GM12878 (cell line): Measurements from ENCODE around the gene PRKN. TPM values are rescaled to one million over a fixed set of nuclear protein-coding genes. Genes with fewer than 3 reads are reported as not detected.

Experiments used
- ATAC-seq: fragments of 200-7000 bp; cut with Tn5 transposase; 3 replicates; pipeline ENCODE4 v1.9.1; 2020; ENCODE audit warnings: mild to moderate bottlenecking, moderate library complexity
- BruUV-seq: library from RNA; stranded (reverse); fragments of 400-500 nt; replicated peaks from 2 replicates; lab custom pipeline; 2021; lab: Mats Ljungman, UMichigan
- CTCF ChIA-PET: fragments of 300-600 bp; sonication (Branson Sonifier 250); formaldehyde crosslinking; extraction: SDS; loops from one replicate; lab custom pipeline; 2021; ENCODE audit warnings: inconsistent platforms; lab: Yijun Ruan, JAX
- POLR2A ChIA-PET: fragments of 350-600 bp; formaldehyde crosslinking; extraction: SDS; loops from one replicate; lab custom pipeline; 2021; ENCODE audit warnings: inconsistent platforms; lab: Charles Lee
- RAD21 ChIA-PET: fragments of 300-600 bp; sonication (Branson Sonifier 250); formaldehyde crosslinking; loops from one replicate; lab custom pipeline; 2023; ENCODE audit warnings: antibody characterized with exemption; ENCODE audit not compliant: unreplicated experiment; lab: Charles Lee
- SMC1A ChIA-PET: fragments of 300-600 bp; sonication (Branson Sonifier 250); formaldehyde crosslinking; loops from one replicate; lab custom pipeline; 2023; ENCODE audit not compliant: unreplicated experiment, uncharacterized antibody; lab: Charles Lee
- DNase-seq: peaks from one replicate; pipeline ENCODE4 v3.0.0-alpha.2; 2011; ENCODE audit warnings: low read depth, low spot score
- FAIRE-seq: peaks from 3 replicates; lab custom pipeline; 2011; peaks lifted over from hg19 to GRCh38; lab: Jason Lieb, UNC
- H2AFZ ChIP-seq: 2 replicates; pipeline ENCODE4 v1.6.0; 2011; ENCODE audit warnings: low read depth, low read length, control low read depth; ENCODE audit not compliant: control insufficient read depth
- H3K27ac ChIP-seq: 2 replicates; pipeline ENCODE4 v1.5.1; 2011; ENCODE audit warnings: control low read depth; ENCODE audit not compliant: control insufficient read depth, insufficient read depth
- H3K27me3 ChIP-seq, 2 experiments: replicated peaks in 1 of 2; 2 replicates each; pipeline versions ENCODE4 v1.6.0 to v1.6.1; 2011; ENCODE audit warnings: low read length in 1 of 2; ENCODE audit not compliant: control insufficient read depth in 2 of 2, insufficient read depth in 2 of 2
- H3K36me3 ChIP-seq, 2 experiments: 2 replicates each; pipeline ENCODE4 v1.5.1; 2011; ENCODE audit warnings: low read length in 1 of 2; ENCODE audit not compliant: control insufficient read depth in 2 of 2, insufficient read depth in 2 of 2
- H3K4me1 ChIP-seq: 2 replicates; pipeline ENCODE4 v1.6.1; 2011; ENCODE audit warnings: mild to moderate bottlenecking, low read length, moderate library complexity, mixed read lengths; ENCODE audit not compliant: control insufficient read depth, insufficient read depth
- H3K4me2 ChIP-seq: 2 replicates; pipeline ENCODE4 v1.6.0; 2011; ENCODE audit warnings: control low read depth; ENCODE audit not compliant: control insufficient read depth, insufficient read depth
- H3K4me3 ChIP-seq: fragments of 200-600 bp; sonication (generic); 2 replicates; pipeline ENCODE4 v1.5.1; 2016
- H3K79me2 ChIP-seq: 2 replicates; pipeline ENCODE4 v1.6.0; 2011; ENCODE audit warnings: low read length; ENCODE audit not compliant: control insufficient read depth, insufficient read depth
- H3K9ac ChIP-seq: 2 replicates; pipeline ENCODE4 v1.8.0; 2011; ENCODE audit warnings: low read length, control low read depth, mixed read lengths; ENCODE audit not compliant: control insufficient read depth, insufficient read depth
- H3K9me3 ChIP-seq: replicated peaks from 3 replicates; pipeline ENCODE4 v1.5.1; 2011; ENCODE audit warnings: mild to moderate bottlenecking, low read length; ENCODE audit not compliant: control insufficient read depth, insufficient read depth
- H4K20me1 ChIP-seq: 2 replicates; pipeline ENCODE4 v1.6.0; 2011; ENCODE audit not compliant: control insufficient read depth, insufficient read depth
- CBX3 ChIP-seq: fragments of 200-600 bp; sonication (generic); IDR thresholded peaks from 2 replicates; pipeline ENCODE4 v1.6.1; 2016; ENCODE audit warnings: low read depth, borderline replicate concordance
- FOXK2 ChIP-seq: fragments of 450-650 bp; IDR thresholded peaks from 2 replicates; pipeline ENCODE4 v1.6.1; 2017; ENCODE audit warnings: mild to moderate bottlenecking, moderate library complexity
- HCFC1 ChIP-seq: fragments of 150-350 bp; IDR thresholded peaks from 2 replicates; pipeline ENCODE4 v1.6.1; 2014; ENCODE audit warnings: low read length
- IKZF2 ChIP-seq, 2 experiments: fragments of 450-650 bp; IDR thresholded peaks; 2 replicates each; pipeline ENCODE4 v1.6.1; 2017; ENCODE audit warnings: mild to moderate bottlenecking in 2 of 2, moderate library complexity in 2 of 2
- NBN ChIP-seq: fragments of 450-650 bp; IDR thresholded peaks from 2 replicates; pipeline ENCODE4 v1.6.1; 2016
- NFXL1 ChIP-seq: fragments of 450-650 bp; IDR thresholded peaks from 2 replicates; pipeline ENCODE4 v1.6.1; 2017; ENCODE audit warnings: antibody characterized with exemption, mild to moderate bottlenecking, borderline replicate concordance
- PAX5 ChIP-seq: IDR thresholded peaks from 2 replicates; pipeline ENCODE4 v1.6.1; 2011; ENCODE audit warnings: low read depth, low read length, borderline replicate concordance
- POU2F2 ChIP-seq: IDR thresholded peaks from 3 replicates; pipeline ENCODE4 v1.6.1; 2011; ENCODE audit warnings: low read depth, mild to moderate bottlenecking, low read length, borderline replicate concordance
- RBBP5 ChIP-seq: fragments of 200-600 bp; sonication (generic); conservative IDR thresholded peaks from 2 replicates; pipeline ENCODE4 v1.6.1; 2016
- RCOR1 ChIP-seq: conservative IDR thresholded peaks from 2 replicates; pipeline ENCODE4 v1.6.1; 2012; ENCODE audit warnings: low read depth, low read length, improper control_type of control experiment
- TAF1 ChIP-seq: IDR thresholded peaks from 2 replicates; pipeline ENCODE4 v1.6.1; 2011; ENCODE audit warnings: mild to moderate bottlenecking, low read depth, low read length, borderline replicate concordance
- WRNIP1 ChIP-seq: IDR thresholded peaks from 2 replicates; pipeline ENCODE4 v1.6.1; 2011; ENCODE audit warnings: low read depth, low read length, improper control_type of control experiment, borderline replicate concordance
- YY1 ChIP-seq: IDR thresholded peaks from 2 replicates; pipeline ENCODE4 v1.6.1; 2011; ENCODE audit warnings: low read depth, mild to moderate bottlenecking, low read length
- ZBED1 ChIP-seq: IDR thresholded peaks from 2 replicates; pipeline ENCODE4 v1.6.1; 2016; ENCODE audit warnings: borderline replicate concordance
- ZNF24 ChIP-seq: fragments of 450-650 bp; IDR thresholded peaks from 2 replicates; pipeline ENCODE4 v1.6.1; 2017; ENCODE audit warnings: antibody characterized with exemption, mild to moderate bottlenecking
- WGBS: methylation state at CpG from one replicate; pipeline ENCODE4 v1.1.6; 2016; ENCODE audit warnings: low lambda C conversion rate; ENCODE audit not compliant: insufficient replicate concordance, insufficient coverage; ENCODE audit errors: missing lambda C conversion rate; 5-methylcytosine and 5-hydroxymethylcytosine counted together
- in situ Hi-C: fragments of 300-500 bp; cut with MboI; formaldehyde crosslinking; loops from 9 replicates; pipeline ENCODE4 v1.14.3; 2018; ENCODE audit warnings: mixed read lengths
- intact Hi-C: fragments of 100-400 bp; cut with micrococcal nuclease; formaldehyde crosslinking; loops from one replicate; pipeline ENCODE4 v1.14.2; 2022; ENCODE audit not compliant: unreplicated experiment
- polyA plus RNA-seq, 11 experiments: library from polyadenylated mRNA; depleted of rRNA in 4 of 11; unstranded in 6 of 11; stranded (reverse) in 5 of 11; fragments of >200 nt; fragmentation: Nextera tagmentation in 4 of 11; fragmentation: Illumina TruSeq in 1 of 11; extraction: Ambion mirVana in 4 of 11; extraction: Trizol in 1 of 11; gene quantifications; 1 replicate in 1 of 11; 2 replicates in 10 of 11; pipeline versions ENCODE4 v1.2.1 to v1.2.3, GENCODE V29; 2011 to 2016; ENCODE audit warnings: inconsistent platforms in 2 of 11, missing spikeins in 2 of 11, low read depth in 1 of 11
- total RNA-seq, 4 experiments: library from RNA; depleted of rRNA in 3 of 4; stranded (reverse); fragments of >200 nt in 3 of 4; fragmentation: Illumina TruSeq in 1 of 4; extraction: Trizol in 1 of 4; gene quantifications; 2 replicates each; pipeline versions ENCODE4 v1.2.1 to v1.2.3, GENCODE V29; 2013 to 2021
- TF ChIP-seq, protein P1 (sequence below), 3 experiments: IDR thresholded peaks in 2 of 3; conservative IDR thresholded peaks in 1 of 3; 2 replicates each; pipeline ENCODE4 v1.5.1; 2011; ENCODE audit warnings: low read depth in 3 of 3, low read length in 3 of 3, mild to moderate bottlenecking in 3 of 3, control low read depth in 2 of 3, moderate library complexity in 2 of 3, inconsistent platforms in 1 of 3, mixed read lengths in 1 of 3; ENCODE audit not compliant: control insufficient read depth in 2 of 3, insufficient read depth in 1 of 3; ENCODE audit errors: extremely low read depth in 1 of 3
- TF ChIP-seq, protein P2 (sequence below): IDR thresholded peaks from 2 replicates; pipeline ENCODE4 v1.6.1; 2011; ENCODE audit warnings: low read depth, low read length, improper control_type of control experiment, borderline replicate concordance
- TF ChIP-seq, protein P3 (sequence below): fragments of 450-650 bp; IDR thresholded peaks from 2 replicates; pipeline ENCODE4 v1.6.1; 2014; ENCODE audit warnings: mild to moderate bottlenecking
- TF ChIP-seq, protein P4 (sequence below): fragments of 450-650 bp; IDR thresholded peaks from 2 replicates; pipeline ENCODE4 v1.6.1; 2016; ENCODE audit warnings: mild to moderate bottlenecking

The PRKN gene
- total and polyA plus RNA-seq, 10 of the 15 experiments (the other 5 are each of a cell fraction or from before 2014, with no cell fraction given) = 0.06 to 0.09 TPM; not detected in 8

DNA sequence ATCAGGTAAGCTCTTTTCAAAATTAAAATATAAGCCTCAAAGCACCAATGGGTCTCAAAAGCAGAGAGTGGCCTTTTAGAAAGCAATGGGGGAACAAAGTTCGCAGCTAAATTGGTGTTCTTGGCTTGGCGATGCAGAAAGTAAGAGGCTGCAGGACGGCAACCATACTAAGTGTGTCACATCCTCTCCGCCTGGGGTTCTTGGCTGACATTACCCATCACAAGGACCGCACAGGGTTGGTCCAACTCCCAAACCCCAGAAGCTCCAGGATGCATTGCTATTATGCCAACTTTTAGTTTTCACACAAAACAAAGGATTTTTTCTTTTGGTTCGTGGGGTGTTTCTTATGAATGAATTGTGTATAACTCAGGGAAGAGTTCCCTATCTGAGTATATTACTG lies 124.8 kb downstream of the PRKN start (continued):
- TF ChIP-seq CBX3 (no peak), NBN (no peak), YY1 (no peak), RCOR1 (no peak), ZNF24 (no peak), PAX5 (no peak)
- TF ChIP-seq, protein P1, sequence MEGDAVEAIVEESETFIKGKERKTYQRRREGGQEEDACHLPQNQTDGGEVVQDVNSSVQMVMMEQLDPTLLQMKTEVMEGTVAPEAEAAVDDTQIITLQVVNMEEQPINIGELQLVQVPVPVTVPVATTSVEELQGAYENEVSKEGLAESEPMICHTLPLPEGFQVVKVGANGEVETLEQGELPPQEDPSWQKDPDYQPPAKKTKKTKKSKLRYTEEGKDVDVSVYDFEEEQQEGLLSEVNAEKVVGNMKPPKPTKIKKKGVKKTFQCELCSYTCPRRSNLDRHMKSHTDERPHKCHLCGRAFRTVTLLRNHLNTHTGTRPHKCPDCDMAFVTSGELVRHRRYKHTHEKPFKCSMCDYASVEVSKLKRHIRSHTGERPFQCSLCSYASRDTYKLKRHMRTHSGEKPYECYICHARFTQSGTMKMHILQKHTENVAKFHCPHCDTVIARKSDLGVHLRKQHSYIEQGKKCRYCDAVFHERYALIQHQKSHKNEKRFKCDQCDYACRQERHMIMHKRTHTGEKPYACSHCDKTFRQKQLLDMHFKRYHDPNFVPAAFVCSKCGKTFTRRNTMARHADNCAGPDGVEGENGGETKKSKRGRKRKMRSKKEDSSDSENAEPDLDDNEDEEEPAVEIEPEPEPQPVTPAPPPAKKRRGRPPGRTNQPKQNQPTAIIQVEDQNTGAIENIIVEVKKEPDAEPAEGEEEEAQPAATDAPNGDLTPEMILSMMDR (IDR thresholded peaks at IDR 0.05 in 2 of 3, conservative IDR thresholded peaks at IDR 0.05 in 1 of 3; ENCODE audit: control insufficient read depth in 2 of 3, extremely low read depth in 1 of 3, insufficient read depth in 1 of 3, low read depth in 3 of 3, low read length in 3 of 3) = no peak
- TF ChIP-seq, protein P2, sequence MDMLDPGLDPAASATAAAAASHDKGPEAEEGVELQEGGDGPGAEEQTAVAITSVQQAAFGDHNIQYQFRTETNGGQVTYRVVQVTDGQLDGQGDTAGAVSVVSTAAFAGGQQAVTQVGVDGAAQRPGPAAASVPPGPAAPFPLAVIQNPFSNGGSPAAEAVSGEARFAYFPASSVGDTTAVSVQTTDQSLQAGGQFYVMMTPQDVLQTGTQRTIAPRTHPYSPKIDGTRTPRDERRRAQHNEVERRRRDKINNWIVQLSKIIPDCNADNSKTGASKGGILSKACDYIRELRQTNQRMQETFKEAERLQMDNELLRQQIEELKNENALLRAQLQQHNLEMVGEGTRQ = no peak
- TF ChIP-seq, protein P3, sequence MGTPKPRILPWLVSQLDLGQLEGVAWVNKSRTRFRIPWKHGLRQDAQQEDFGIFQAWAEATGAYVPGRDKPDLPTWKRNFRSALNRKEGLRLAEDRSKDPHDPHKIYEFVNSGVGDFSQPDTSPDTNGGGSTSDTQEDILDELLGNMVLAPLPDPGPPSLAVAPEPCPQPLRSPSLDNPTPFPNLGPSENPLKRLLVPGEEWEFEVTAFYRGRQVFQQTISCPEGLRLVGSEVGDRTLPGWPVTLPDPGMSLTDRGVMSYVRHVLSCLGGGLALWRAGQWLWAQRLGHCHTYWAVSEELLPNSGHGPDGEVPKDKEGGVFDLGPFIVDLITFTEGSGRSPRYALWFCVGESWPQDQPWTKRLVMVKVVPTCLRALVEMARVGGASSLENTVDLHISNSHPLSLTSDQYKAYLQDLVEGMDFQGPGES = no peak

DNA sequence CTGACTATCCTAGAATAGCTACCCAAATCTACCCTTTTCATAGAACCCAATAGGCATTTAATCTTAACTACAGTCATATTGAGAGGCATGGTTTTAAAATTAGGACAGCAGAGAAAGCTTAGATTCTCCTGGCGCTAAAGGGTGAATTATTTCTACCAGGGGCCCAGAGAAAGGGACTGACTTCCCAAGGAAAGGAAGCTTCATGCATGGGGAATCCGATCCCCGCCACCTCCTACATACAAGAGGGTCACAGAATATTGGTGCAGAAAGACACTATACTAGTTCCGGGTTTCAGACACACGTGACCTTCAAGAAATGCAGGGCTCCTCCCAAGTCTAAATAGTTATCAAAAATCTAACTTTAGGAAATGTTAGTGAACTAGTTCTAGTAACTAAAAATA lies 130.9 kb downstream of the PRKN start:
- Histone ChIP-seq H3K4me3 (no peak overlapping the region), H3K9ac (no peak overlapping the region), H2AFZ (no peak overlapping the region), H3K79me2 (no peaks in the 10 kb centered on the region), H4K20me1 (no peaks in the 10 kb centered on the region), H3K4me1 (no peaks in the 10 kb centered on the region), H3K36me3 (no peaks in the 10 kb centered on the region), H3K27ac (no peak overlapping the region), H3K9me3 (no peaks in the 10 kb centered on the region), H3K27me3 (no peaks in the 10 kb centered on the region), H3K4me2 (no peak overlapping the region)
- ChIA-PET SMC1A (no interaction called here), POLR2A (no interaction called here), RAD21 (no interaction called here), CTCF (no interaction called here)
- intact Hi-C loops (no loop called here), in situ Hi-C loops (no loop called here)
- 36% methylated on average over 5 of the region's 5 CpGs for WGBS
- no TSS peak for BruUV-seq
- DNase-seq (no peak), ATAC-seq (no peak), FAIRE-seq (no peak)
- TF ChIP-seq HCFC1 (no peak), TAF1 (no peak), POU2F2 (no peak), RBBP5 (no peak), ZBED1 (no peak), FOXK2 (no peak), PAX5 (no peak), NFXL1 (no peak), IKZF2 (IDR thresholded peaks at IDR 0.05) (no peak), WRNIP1 (no peak)
- TF ChIP-seq, protein P4, sequence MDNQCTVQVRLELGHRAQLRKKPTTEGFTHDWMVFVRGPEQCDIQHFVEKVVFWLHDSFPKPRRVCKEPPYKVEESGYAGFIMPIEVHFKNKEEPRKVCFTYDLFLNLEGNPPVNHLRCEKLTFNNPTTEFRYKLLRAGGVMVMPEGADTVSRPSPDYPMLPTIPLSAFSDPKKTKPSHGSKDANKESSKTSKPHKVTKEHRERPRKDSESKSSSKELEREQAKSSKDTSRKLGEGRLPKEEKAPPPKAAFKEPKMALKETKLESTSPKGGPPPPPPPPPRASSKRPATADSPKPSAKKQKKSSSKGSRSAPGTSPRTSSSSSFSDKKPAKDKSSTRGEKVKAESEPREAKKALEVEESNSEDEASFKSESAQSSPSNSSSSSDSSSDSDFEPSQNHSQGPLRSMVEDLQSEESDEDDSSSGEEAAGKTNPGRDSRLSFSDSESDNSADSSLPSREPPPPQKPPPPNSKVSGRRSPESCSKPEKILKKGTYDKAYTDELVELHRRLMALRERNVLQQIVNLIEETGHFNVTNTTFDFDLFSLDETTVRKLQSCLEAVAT = no peak
